ENCODE results near the gene ADORA2A.

The ADORA2A gene

GRCh38 chr22:24460418-24461089, 33.2 kb downstream of the ADORA2A start:
- TF ChIP-seq SIN3A (IDR thresholded peaks at IDR 0.05; ENCODE audit: borderline replicate concordance, insufficient read depth, low read length): no peak
- TF ChIP-seq TAF1 (IDR thresholded peaks at IDR 0.05; ENCODE audit: borderline replicate concordance, insufficient read depth, low read length): no peak
- TF ChIP-seq REST (IDR thresholded peaks at IDR 0.05; ENCODE audit: insufficient read depth in 1 of 2, low read depth in 2 of 2, low read length in 2 of 2): no peak
- no peak for TF ChIP-seq POLR2AphosphoS5 (IDR thresholded peaks at IDR 0.05; ENCODE audit: low read depth, low read length)
- no peak for TF ChIP-seq FOXP2 (optimal IDR thresholded peaks at IDR 0.05; ENCODE audit: borderline replicate concordance, extremely low read depth, extremely low read length, insufficient read depth)

DNA sequence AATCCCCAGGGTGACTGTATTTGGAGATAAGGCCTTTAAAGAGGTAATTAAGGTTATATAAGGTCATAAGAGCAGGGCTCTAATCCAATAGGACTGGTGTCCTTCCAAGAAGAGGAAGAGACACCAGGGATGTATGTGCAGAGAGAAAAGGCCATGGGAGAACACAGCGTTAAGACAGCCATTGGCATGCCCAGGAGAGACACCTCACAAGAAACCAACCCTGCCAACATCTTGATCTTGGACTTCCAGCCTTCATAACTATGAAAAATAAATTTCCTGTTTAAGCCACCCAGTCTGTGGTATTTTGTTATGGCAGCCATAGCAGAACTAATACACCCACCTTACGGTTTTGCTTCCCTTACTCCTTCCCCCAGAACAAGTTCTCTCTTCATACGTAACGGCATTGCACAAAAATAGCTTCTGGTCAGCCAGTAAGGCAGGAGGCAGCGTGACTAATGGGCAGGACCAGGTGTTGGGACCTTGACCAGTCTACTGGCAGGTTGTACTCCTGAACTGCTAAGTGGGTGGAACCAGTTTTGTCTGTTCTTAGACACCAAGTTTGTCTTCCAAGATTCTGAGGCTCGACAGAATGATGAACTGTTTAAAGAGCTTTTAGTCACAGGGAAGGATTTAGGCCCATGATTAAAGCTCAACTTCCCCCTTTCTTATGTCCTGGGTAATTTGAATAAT, 35.8 kb downstream of the ADORA2A start:
- TF ChIP-seq TAF1 (IDR thresholded peaks at IDR 0.05; ENCODE audit: borderline replicate concordance, insufficient read depth, low read length): no peak
- TF ChIP-seq REST (IDR thresholded peaks at IDR 0.05; ENCODE audit: insufficient read depth in 1 of 2, low read depth in 2 of 2, low read length in 2 of 2): no peak
- no peak for TF ChIP-seq FOXP2 (optimal IDR thresholded peaks at IDR 0.05; ENCODE audit: borderline replicate concordance, extremely low read depth, extremely low read length, insufficient read depth)
- TF ChIP-seq POLR2AphosphoS5 (IDR thresholded peaks at IDR 0.05; ENCODE audit: low read depth, low read length): no peak
- TF ChIP-seq SIN3A (IDR thresholded peaks at IDR 0.05; ENCODE audit: borderline replicate concordance, insufficient read depth, low read length): no peak

DNA sequence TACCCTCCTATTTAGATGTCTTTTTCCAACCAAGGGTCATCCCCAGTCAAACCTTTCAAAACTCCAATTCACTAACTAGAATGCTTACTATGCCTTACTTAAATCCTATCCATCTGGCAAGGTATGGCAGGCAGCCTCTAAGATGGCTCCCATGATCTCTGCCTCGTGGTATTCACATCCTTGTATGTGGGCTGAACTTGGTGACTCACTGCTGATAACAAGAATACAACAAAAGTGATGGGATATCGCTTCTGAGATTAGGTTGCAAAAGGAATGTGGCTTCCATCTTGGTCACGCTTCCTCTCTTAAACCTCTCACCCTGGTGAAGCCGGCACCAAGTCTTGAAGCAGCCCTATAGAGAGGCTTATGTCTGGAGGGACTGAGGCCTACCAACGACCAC, 38.2 kb downstream of the ADORA2A start:
- TF ChIP-seq TAF1 (IDR thresholded peaks at IDR 0.05; ENCODE audit: borderline replicate concordance, insufficient read depth, low read length): no peak
- no peak for TF ChIP-seq FOXP2 (optimal IDR thresholded peaks at IDR 0.05; ENCODE audit: borderline replicate concordance, extremely low read depth, extremely low read length, insufficient read depth)
- no peak for TF ChIP-seq POLR2AphosphoS5 (IDR thresholded peaks at IDR 0.05; ENCODE audit: low read depth, low read length)
- TF ChIP-seq SIN3A (IDR thresholded peaks at IDR 0.05; ENCODE audit: borderline replicate concordance, insufficient read depth, low read length): no peak
- TF ChIP-seq REST (IDR thresholded peaks at IDR 0.05; ENCODE audit: insufficient read depth in 1 of 2, low read depth in 2 of 2, low read length in 2 of 2): no peak

DNA sequence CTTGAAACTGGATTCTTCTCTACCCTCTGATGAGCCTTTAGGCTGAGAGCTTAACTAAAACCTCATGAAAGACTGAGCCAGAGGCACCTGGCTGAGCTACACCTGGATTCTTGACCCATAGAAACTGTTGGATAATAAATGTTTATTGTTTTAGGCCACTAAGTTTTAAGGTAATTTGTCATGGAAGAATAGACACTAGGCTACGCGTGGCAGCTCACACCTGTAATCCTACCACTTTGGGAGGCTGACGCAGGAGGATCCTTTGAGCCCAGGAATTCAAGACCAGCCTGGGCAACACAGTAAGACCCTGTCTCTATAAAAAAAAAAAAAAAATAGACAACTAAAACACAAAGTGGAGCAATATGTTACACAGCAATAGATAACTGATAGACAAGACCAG, 38.6 kb downstream of the ADORA2A start:
- TF ChIP-seq SIN3A (IDR thresholded peaks at IDR 0.05; ENCODE audit: borderline replicate concordance, insufficient read depth, low read length): no peak
- no peak for TF ChIP-seq FOXP2 (optimal IDR thresholded peaks at IDR 0.05; ENCODE audit: borderline replicate concordance, extremely low read depth, extremely low read length, insufficient read depth)
- no peak for TF ChIP-seq REST (IDR thresholded peaks at IDR 0.05; ENCODE audit: insufficient read depth in 1 of 2, low read depth in 2 of 2, low read length in 2 of 2)
- TF ChIP-seq POLR2AphosphoS5 (IDR thresholded peaks at IDR 0.05; ENCODE audit: low read depth, low read length): no peak
- no peak for TF ChIP-seq TAF1 (IDR thresholded peaks at IDR 0.05; ENCODE audit: borderline replicate concordance, insufficient read depth, low read length)

All from PFSK-1 (cell line).